EH (cell line): ENCODE results near the gene MITF.
"Not testable (repeated sequence)": the region's sequence is repeated elsewhere in the genome, so short reads cannot be mapped to it uniquely, and the experiment has no call there.

ENCODE experiments used
- DNase-seq: peaks from one replicate; pipeline ENCODE4 v3.0.0-alpha.2; 2015; ENCODE audit warnings: low read depth

The MITF gene

DNA sequence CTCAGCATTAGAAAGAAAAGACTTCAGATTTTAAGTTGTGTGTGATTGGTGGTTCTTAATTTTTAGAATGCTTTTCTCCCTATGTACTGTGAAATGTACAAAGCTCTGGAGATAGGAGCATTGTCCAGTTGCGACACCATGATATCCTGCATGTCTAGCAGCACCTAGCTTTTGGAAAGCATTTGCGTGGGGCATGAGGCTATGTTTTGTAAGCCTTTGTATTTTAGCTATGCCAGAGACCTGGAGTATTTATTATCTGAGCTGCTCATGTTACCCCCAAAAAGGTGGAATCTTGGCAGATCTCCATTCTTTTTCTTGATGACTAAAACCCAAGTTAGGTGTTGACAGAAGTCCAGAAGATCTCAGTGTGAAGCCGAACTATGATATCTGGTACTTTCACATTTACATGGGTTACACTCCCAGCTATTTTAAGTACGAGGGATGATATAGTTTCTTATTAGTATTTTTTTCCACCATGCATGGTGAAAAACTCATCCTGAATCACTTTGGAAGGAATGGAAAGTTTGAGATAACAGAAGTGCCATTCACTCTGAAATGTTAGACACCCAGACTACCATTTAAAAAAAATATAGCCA lies 133.6 kb downstream of the MITF start:
- peak; percentile 30 for DNase-seq

DNA sequence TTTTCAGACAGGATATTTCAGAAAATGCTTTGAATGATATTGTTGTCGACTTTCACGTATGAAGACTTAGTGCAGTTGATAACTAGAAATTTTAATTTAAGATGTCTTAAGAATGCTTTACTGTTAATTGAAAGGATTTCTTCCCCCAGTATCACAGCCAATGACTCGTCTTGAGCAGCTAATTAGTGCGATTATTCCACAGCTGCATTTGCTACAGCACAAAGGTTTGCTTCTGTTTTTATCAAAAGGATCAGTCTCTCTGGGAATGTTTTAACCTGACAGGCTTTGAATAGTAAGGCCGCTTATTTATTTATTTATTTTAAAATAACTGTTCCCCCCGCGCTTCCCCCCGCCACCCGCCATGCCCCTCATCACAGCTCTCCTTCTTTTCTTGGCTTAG lies 136.8 kb downstream of the MITF start:
- DNase-seq, result no peak

DNA sequence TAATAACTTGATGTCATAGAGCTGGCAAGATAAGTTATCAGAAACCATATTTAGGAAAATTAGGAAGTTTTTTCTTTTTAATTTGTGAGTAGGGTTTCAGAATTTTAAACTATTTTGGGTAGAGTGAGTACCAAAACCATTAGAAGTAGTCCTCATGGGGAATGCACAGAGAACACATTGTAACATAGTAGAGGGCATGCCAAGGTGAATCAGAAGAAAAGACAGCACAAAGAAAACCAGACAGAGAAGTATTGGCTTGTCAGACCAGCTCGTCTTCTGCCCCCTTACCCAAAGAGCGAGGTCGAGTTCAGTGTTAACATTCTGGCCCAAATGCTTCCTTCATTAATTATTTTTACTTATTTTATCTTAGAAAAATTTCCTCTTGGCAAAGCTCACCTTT lies 139.0 kb downstream of the MITF start:
- DNase-seq, result no peak

- no peak for DNase-seq
Measured at GRCh38 chr3:69879051-69879450, 139.8 kb downstream of the MITF start.

- no peak for DNase-seq
Measured at GRCh38 chr3:69880069-69880640, 140.9 kb downstream of the MITF start.

GRCh38 chr3:69881051-69881450 lies 141.8 kb downstream of the MITF start:
- DNase-seq, result no peak

DNA sequence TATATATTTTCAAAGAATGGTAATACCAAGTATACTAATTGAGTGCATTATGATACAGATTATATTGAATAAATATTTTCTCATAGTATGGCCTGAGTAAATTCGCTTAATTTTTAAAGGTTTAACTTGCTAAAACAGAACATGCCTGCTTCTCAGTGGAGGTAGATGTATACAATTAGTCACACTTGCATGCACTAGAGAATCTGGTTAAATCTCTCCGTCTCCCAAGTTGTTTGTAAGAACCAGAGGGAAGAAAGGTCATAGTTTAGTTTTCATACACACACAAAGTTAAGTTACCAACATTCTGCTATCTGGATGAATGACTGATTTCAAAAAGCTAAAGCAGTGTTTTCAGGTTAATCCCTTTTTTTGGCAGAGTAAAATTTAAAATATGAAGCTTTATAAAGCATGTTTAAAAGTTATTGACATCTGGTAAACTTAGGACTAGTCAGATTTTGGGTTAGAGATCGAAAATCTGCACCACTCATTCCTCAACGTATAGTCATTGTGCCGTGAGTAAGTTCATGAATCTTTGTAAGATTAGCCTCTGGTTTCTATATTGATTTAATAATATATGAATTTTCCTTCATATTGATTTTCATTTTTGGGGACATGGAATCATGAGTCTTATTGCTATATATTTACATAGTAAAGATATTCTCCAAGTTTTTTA lies 142.6 kb downstream of the MITF start:
- no peak for DNase-seq

GRCh38 chr3:69882560-69882959 lies 143.3 kb downstream of the MITF start:
- DNase-seq, result no peak

DNA sequence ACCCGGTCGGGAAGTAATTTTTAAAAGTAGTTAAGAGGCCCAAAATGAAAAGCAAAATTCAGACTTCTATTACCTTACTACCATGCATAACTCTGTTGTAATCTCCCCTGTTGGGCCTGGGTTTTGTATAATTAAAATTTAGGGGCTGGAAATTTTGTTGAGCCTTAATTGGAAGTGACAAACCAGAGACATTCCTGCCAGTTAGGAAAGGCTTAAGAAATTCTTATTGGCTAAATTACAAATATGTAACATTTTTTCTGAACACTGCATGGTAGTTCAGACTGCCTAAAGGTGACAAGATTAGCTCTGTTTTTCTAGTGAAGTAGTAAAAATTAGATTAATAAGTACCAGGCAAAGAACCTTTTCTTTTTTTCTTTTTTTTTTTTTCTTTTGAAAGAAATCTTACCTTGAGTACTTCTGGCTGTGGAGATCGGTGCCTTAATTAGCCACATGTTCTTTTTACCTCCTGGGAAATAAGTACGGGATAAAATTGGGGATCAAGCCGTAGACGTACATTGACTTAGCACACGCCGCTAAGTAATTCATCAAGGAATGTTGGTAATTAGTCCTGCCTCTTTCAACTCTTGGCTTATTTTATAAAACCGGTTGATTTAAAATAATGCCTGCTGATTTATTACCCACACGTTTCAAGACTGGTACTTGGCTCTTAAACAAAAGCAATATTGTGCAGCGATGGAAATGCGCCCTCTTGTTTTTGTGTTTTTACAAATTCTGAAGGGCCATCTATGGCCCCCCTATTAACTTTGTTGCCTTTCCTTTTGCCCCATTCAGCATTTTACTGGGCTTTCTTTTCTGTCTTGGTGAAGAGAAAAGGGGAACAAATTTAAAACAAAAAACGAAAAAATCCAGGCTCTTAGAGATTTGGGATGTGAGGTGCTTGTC lies 149.0 kb downstream of the MITF start:
- peak; percentile 44 for DNase-seq

GRCh38 chr3:69888943-69889315 lies 149.7 kb downstream of the MITF start:
- DNase-seq, result peak; percentile 29

DNA sequence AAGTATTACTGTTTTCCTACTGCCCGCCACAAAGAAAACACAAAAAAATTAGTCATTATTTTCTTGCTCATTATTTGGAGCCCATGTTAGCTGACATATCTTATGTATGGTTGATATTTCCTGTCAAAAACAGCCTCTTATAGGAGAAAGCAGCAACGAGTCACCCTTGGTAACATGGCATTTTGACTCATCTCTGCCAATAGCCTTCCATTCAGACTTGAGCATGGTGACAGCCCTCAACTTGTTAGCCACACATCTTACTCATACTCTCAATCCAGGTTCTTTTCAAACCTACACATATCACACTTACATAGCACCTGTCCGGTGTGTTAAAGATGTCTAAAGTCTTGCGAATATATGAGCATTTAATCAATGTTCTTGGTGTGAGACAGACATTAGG lies 150.8 kb downstream of the MITF start:
- peak; percentile 74 for DNase-seq

GRCh38 chr3:69890691-69891090 lies 151.4 kb downstream of the MITF start:
- peak; percentile 69 for DNase-seq

DNA sequence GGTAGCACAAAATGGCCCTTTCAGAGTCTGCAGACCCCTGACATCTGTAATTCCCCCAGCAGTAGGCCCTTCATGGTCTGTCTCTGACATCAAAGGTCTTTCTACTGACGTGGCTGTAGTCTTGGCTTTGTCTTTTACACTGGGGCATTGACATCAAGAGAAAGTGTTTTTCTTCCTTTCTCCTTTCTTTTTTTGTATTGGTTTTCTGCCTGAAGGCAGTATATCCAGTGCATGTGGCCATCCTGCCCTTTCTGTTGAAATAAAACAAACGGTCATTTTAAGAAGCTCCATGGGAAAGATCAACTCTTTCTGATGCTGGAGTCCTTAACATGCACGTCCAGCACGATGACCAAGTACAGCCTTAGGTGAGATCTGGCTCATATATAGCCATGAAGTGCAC lies 153.4 kb downstream of the MITF start:
- no peak for DNase-seq

DNA sequence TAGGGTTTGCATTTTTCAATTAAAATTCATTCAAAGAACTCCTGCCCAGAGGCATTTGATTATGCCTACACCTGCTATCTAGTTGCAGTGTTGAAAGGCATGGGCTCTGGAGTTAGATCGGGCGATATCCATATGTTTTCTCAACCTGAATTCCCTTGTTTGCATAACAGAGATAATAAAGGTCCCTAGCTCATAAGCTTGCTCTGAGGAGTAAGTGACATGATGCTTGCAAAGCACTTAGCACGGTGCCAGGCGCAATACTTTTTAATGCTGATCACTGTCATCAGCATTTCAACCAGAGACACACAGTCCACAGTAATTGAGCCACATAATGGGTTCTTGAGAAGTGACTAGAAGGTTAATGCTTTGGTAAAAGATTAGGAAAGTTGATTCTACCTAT lies 154.0 kb downstream of the MITF start:
- no peak for DNase-seq

- no peak for DNase-seq
Measured at GRCh38 chr3:69896095-69896494, 156.8 kb downstream of the MITF start.

DNA sequence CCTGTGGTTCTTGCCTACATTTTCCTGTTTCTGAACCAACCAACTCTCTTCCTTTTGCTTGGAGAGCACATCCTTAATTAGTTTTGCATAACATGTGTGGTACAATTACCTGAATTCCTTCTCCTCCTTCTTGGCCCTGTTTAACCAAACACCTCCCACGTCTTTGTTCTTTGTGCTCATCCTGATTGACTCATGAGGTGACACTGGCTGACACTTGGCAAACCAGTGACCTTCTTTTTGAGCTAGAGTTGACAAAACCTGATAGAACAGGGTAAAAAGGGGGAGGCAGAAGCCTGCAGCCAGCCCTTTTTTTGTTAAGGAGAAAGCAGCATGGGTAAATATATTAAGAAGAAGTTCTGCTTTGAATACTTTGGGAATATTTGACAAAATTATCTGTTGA lies 161.1 kb downstream of the MITF start:
- DNase-seq, result no peak

DNA sequence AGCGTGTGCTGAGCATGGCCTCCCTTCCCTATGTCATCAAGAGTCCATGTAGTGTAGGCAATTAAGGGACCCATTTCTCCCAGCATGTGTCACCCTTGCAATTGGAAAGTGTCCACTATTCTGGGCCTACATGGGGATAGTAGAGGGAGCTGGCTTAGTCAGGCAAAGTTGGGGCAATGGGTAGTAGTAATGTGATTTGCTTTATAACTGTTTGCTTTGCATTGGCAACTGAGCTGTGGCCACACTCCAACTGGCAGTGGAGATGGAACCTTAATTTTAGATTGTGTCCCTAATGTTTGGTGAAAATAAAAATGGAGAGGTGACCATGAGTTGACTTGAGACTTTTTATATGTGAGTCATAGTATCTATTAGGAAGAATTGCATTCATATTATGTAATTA lies 162.5 kb downstream of the MITF start:
- no peak for DNase-seq

- DNase-seq, result no peak
Measured at GRCh38 chr3:69902386-69902785, 163.1 kb downstream of the MITF start.

- no peak for DNase-seq
Measured at GRCh38 chr3:69906351-69906966, 167.2 kb downstream of the MITF start.

- no peak for DNase-seq
Measured at GRCh38 chr3:69907554-69907953, 168.3 kb downstream of the MITF start.

DNA sequence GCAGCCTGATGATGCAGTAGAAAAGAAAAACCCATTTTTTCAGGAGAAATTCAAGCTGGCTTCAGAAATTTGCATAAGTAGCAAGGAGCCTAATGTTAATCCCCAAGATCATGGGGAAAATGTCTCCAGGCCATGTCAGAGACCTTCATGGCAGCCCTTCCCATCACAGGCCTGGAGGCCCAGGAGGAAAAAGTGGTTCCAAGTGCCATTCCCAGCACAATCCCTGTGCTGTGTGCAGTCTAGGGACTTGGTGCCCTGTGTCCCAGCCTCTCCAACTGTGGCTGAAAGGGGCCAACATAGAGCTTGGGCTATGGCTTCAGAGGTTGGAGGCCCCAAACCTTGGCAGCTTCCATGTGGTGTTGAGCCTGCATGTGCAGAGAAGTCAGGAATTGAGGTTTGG lies 170.6 kb downstream of the MITF start:
- not testable (repeated sequence) for DNase-seq

DNA sequence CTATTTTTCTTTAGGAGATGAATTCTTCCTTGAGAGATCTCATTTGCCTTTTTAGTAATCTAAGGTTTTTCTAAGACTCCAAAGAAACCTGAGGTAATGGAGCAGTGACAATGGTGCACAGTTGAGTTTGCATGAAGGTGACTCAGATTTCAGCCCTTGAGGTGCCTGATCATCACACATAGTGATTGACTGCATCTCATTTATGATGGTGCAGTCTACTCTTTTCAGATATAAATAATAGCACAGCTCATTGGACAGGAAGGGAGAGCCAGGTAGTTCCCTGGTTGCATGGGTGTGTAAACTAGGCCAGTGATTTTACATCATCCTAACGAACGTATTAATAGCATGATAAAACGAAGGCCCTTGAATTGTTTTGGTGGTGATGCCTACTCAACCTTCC lies 174.2 kb downstream of the MITF start:
- no peak for DNase-seq
